LNCaP clone FGC (cell line): ENCODE data around the gene INF2.

Experiments
- DNase-seq: peaks from one replicate; pipeline ENCODE4 v3.0.0-alpha.2; 2011; ENCODE audit warnings: low read depth
- H3K4me3 ChIP-seq: 2 replicates; pipeline ENCODE4 v1.5.1; 2011; ENCODE audit warnings: mild to moderate bottlenecking, low read depth, low read length, control low read depth
- CTCF ChIP-seq: IDR thresholded peaks from 2 replicates; pipeline ENCODE4 v1.5.1; 2012; ENCODE audit warnings: mild to moderate bottlenecking; ENCODE audit not compliant: control insufficient read depth, insufficient read depth; ENCODE audit errors: extremely low read depth

Gene INF2

GRCh38 chr14:104689109-104689880, at the start of gene INF2:
TSS of gene INF2 (plus strand) at chr14:104689618. CDS start at chr14:104701366, 11,748 bp downstream.
- peak within 1 kb of the TSS; percentile 83 for H3K4me3 ChIP-seq
- DNase-seq = no peak
- no peak for TF ChIP-seq CTCF

- no peak for DNase-seq
- TF ChIP-seq CTCF = peak; percentile 99
- H3K4me3 ChIP-seq = no peak overlapping the region
Observed at GRCh38 chr14:104639885-104640548, 49.4 kb upstream of the INF2 start.

DNA sequence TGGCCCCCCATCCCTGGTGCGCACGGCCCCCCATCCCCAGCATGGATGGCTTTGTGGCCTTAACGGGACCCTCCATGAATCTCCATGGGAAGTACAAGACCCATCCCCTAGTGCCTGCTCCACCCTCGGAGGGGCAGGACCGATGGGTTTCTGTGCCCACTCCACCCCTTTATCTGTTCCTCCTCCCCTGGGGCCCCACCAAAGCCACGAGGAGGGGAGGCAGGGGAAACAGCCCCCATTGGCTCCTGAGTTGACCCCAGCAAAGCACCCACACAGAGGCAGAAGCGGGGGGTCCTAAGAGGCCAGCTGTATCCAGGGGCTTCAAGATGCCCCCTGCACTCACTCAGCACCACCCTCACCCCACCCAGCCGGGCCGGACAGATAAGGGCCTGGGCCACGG, 48.7 kb upstream of the INF2 start:
- H3K4me3 ChIP-seq = no peak overlapping the region
- no peak for DNase-seq
- no peak for TF ChIP-seq CTCF

- TF ChIP-seq CTCF = no peak
- DNase-seq = no peak
- no peak overlapping the region for H3K4me3 ChIP-seq
Observed at GRCh38 chr14:104641753-104642539, 47.5 kb upstream of the INF2 start.

DNA sequence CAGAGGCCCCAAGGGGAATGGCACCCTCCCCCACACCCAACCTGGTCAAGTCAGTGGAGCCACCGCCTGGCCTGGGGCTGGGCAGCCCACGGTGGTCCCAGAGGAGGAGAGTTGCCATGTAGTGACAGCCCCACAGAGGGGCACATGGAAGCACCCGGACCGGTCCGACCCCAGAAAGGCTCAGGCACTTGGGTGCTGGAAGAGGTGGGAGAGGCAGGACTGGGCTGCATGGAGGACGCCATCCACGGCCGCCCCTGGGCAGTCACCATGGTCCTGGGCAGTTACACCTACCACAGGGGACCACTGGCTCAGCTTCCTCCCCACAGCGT, 46.9 kb upstream of the INF2 start:
- H3K4me3 ChIP-seq = no peak overlapping the region
- no peak for DNase-seq
- TF ChIP-seq CTCF = no peak

DNA sequence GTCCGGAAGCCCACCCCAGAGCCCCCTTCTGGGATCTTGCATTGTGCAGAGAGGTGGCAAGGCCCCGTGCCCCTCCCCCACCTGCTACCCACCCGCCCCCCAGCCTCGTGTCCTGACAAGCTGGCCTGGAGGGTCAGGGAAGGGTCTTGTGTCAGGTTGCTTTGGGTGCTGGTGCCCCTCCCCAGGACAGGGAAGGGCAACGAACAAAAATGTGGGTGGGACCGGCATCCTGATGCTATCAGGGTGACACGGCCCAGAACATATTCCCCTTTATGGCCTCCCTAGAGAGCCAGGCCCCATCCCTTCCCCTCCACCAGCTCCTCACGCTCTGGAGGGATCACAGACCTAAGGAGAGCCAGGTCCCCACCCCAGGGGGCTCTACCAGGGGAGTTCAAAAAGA, 46.1 kb upstream of the INF2 start:
- DNase-seq = no peak
- no peak for TF ChIP-seq CTCF
- no peak overlapping the region for H3K4me3 ChIP-seq
